ENCODE results near the gene DRAP1.
"Not testable (repeated sequence)": the region's sequence is repeated elsewhere in the genome, so short reads cannot be mapped to it uniquely, and the experiment has no call there.

DRAP1 gene

GRCh38 chr11:65932558-65932919 is 13.3 kb downstream of the DRAP1 start:
- DNase-seq (ENCODE audit: low read depth) = no peak

GRCh38 chr11:65934014-65934413 is 14.8 kb downstream of the DRAP1 start:
- no peak for DNase-seq (ENCODE audit: low read depth)

- no peak for DNase-seq (ENCODE audit: low read depth)
These were observed 18.5 kb downstream of the DRAP1 start for GRCh38 chr11:65937766-65938165.

- no peak for DNase-seq (ENCODE audit: low read depth)
These were observed 22.6 kb downstream of the DRAP1 start for GRCh38 chr11:65941720-65942310.

- DNase-seq (ENCODE audit: low read depth) = no peak
These were observed 23.3 kb downstream of the DRAP1 start for GRCh38 chr11:65942531-65942930.

GRCh38 chr11:65944191-65944590 is 25.0 kb downstream of the DRAP1 start:
- no peak for DNase-seq (ENCODE audit: low read depth)

GRCh38 chr11:65944767-65945166 is 25.5 kb downstream of the DRAP1 start:
- DNase-seq (ENCODE audit: low read depth) = no peak

GRCh38 chr11:65945430-65945911 is 26.2 kb downstream of the DRAP1 start, which contains the start of gene TSGA10IP:
Gene TSGA10IP, plus strand, starts transcription at chr11:65945480. Its CDS starts 196 bp downstream, at chr11:65945676.
- DNase-seq (ENCODE audit: low read depth) = no peak

GRCh38 chr11:65945941-65946558 is 26.8 kb downstream of the DRAP1 start:
- DNase-seq (ENCODE audit: low read depth) = no peak

- DNase-seq (ENCODE audit: low read depth) = no peak
These were observed 27.4 kb downstream of the DRAP1 start for GRCh38 chr11:65946655-65947054.

- DNase-seq (ENCODE audit: low read depth) = no peak
These were observed 27.9 kb downstream of the DRAP1 start for GRCh38 chr11:65947133-65947532.

GRCh38 chr11:65947603-65948125 is 28.4 kb downstream of the DRAP1 start:
- no peak for DNase-seq (ENCODE audit: low read depth)

- not testable (repeated sequence) for DNase-seq (ENCODE audit: low read depth)
These were observed 31.5 kb downstream of the DRAP1 start for GRCh38 chr11:65950711-65951110.

- not testable (repeated sequence) for DNase-seq (ENCODE audit: low read depth)
These were observed 32.4 kb downstream of the DRAP1 start for GRCh38 chr11:65951641-65952040.

- no peak for DNase-seq (ENCODE audit: low read depth)
These were observed 32.9 kb downstream of the DRAP1 start for GRCh38 chr11:65952052-65952521.

GRCh38 chr11:65953471-65953870 is 34.2 kb downstream of the DRAP1 start:
- DNase-seq (ENCODE audit: low read depth) = no peak

GRCh38 chr11:65954771-65955170 is 35.5 kb downstream of the DRAP1 start:
- DNase-seq (ENCODE audit: low read depth) = no peak

GRCh38 chr11:65958291-65958690 is 39.1 kb downstream of the DRAP1 start:
- DNase-seq (ENCODE audit: low read depth) = no peak

GRCh38 chr11:65958774-65959420 is 39.7 kb downstream of the DRAP1 start:
- DNase-seq (ENCODE audit: low read depth) = no peak

- DNase-seq (ENCODE audit: low read depth) = no peak
These were observed 41.6 kb downstream of the DRAP1 start for GRCh38 chr11:65960824-65961266.

- peak; percentile 97 for DNase-seq (ENCODE audit: low read depth)
These were observed 42.3 kb downstream of the DRAP1 start, which contains the start of gene SART1 for GRCh38 chr11:65961267-65962140. Gene SART1, plus strand, starts transcription at chr11:65961734. Its CDS starts 47 bp downstream, at chr11:65961781.

- no peak for DNase-seq (ENCODE audit: low read depth)
These were observed 42.9 kb downstream of the DRAP1 start for GRCh38 chr11:65962141-65962564.

Data from fibroblast of the conjunctiva (primary cell).